Muscle of leg (tissue), 11 donors: ENCODE measurements around the gene RNPS1. TPM values are rescaled to one million over a fixed set of nuclear protein-coding genes. Genes with fewer than 3 reads are reported as not detected.
A peak's percentile ranks its signal among the peaks of the same experiment; 100 is the strongest.

ENCODE experiments used
- DNase-seq: peaks from one replicate; pipeline ENCODE4 v3.0.0; 2013
- H3K27ac ChIP-seq: one replicate; pipeline ENCODE4 v1.5.1; 2013; ENCODE audit warnings: mild to moderate bottlenecking, low read length, control low read depth
- H3K27me3 ChIP-seq: one replicate; pipeline ENCODE4 v1.6.1; 2013; ENCODE audit warnings: low read length; ENCODE audit not compliant: control insufficient read depth, insufficient read depth
- H3K36me3 ChIP-seq: one replicate; pipeline ENCODE4 v1.6.1; 2013; ENCODE audit warnings: low read length; ENCODE audit not compliant: control insufficient read depth, insufficient read depth
- H3K4me1 ChIP-seq: one replicate; pipeline ENCODE4 v1.6.1; 2013; ENCODE audit warnings: low read length; ENCODE audit not compliant: control insufficient read depth, insufficient read depth
- H3K4me3 ChIP-seq: one replicate; pipeline ENCODE4 v1.5.1; 2013; ENCODE audit warnings: low read length, control low read depth
- H3K9me3 ChIP-seq: replicated peaks from 2 replicates; pipeline ENCODE4 v1.6.1; 2013; ENCODE audit warnings: low read depth, low read length; ENCODE audit not compliant: control insufficient read depth
- WGBS: methylation state at CpG from one replicate; pipeline ENCODE4 v1.1.5; 2013; ENCODE audit warnings: missing lambda C conversion rate; ENCODE audit not compliant: insufficient coverage; 5-methylcytosine and 5-hydroxymethylcytosine counted together
- polyA plus RNA-seq, 8 donors: library from polyadenylated mRNA; unstranded; fragments of 120-200 nt; gene quantifications; one replicate each; pipeline versions ENCODE4 v1.2.1 to v1.2.3, GENCODE V29; 2013; ENCODE audit warnings: inconsistent platforms in 1 of 8, low replicate concordance in 1 of 8; ENCODE audit not compliant: insufficient read length in 8 of 8, insufficient read depth in 1 of 8
- total RNA-seq: library from RNA; stranded (reverse); fragments of 120-200 nt; gene quantifications from one replicate; pipeline ENCODE4 v1.2.4, GENCODE V29; 2013

The RNPS1 gene
- total and polyA plus RNA-seq, 9 donors: 80.7 to 198 (median 185) TPM

DNA sequence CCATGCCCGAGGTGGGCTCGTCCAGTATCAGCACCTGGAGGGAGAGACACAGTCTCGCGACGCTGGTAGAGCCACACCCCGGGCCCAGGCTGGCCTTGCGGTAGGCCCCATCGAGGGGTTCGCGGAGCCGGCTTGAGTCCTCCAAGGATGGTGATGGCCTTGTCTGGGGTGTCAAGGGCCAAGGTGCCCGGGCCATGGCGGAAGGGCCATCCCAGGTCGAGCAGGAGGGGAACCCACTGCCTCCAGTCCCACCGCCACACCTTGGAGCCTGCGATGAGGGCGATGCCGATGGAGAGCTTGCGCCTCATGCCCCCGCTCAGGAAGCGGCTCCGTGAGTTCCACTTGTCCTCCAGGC is 29.6 kb upstream of the RNPS1 start:
- 93% methylated on average over 22 of the region's 22 CpGs for WGBS
- Histone ChIP-seq H3K4me1 (no peaks in the 10 kb centered on the region), H3K36me3 (peaks cover 11% of the 10 kb centered on the region), H3K4me3 (no peak overlapping the region), H3K9me3 (no peaks in the 10 kb centered on the region), H3K27ac (no peak overlapping the region), H3K27me3 (no peaks in the 10 kb centered on the region)
- DNase-seq: no peak

DNA sequence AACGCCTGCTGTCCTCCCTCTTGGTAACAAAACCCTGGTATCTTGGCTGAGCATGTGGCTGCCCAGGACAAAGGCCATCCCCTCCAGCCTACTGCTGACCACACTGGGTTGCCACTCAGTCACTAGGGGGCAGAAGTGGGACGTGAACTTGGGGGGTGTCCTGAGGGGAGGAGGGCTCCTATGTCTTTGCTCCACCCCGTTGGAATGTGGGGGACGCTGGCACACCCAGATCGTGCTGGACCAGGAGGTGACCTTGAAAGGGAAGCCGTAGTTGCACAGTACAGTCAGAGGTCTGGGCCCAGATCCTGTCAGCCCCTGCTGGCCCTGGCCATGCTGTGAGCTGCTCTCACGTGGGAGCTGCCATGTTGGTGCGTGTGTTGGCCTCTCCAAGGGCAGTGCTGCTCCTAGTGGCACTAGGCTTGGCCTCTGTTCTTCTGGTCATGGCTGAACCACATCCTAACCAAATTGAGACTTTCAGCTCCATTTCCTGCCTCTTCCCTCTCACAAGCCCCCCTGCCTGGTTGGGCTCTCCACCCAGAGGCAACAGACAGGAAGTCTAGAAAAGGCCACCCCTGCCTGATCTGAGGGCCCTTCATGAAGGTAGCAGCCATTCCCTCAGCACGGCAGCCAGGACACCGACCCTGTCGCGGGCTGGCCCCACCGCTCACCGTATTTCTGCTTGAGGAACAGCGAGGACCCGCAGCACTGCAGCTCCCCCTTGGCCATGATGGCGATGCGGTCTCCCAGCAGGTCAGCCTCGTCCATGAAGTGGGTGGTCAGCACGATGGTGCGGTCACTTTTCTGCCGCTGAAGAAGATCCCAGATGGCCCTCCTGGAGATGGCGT is 29.0 kb upstream of the RNPS1 start:
- Histone ChIP-seq H3K27me3 (no peaks in the 10 kb centered on the region), H3K36me3 (peaks cover 11% of the 10 kb centered on the region)
- 77% methylated on average over 22 of the region's 23 CpGs for WGBS

DNA sequence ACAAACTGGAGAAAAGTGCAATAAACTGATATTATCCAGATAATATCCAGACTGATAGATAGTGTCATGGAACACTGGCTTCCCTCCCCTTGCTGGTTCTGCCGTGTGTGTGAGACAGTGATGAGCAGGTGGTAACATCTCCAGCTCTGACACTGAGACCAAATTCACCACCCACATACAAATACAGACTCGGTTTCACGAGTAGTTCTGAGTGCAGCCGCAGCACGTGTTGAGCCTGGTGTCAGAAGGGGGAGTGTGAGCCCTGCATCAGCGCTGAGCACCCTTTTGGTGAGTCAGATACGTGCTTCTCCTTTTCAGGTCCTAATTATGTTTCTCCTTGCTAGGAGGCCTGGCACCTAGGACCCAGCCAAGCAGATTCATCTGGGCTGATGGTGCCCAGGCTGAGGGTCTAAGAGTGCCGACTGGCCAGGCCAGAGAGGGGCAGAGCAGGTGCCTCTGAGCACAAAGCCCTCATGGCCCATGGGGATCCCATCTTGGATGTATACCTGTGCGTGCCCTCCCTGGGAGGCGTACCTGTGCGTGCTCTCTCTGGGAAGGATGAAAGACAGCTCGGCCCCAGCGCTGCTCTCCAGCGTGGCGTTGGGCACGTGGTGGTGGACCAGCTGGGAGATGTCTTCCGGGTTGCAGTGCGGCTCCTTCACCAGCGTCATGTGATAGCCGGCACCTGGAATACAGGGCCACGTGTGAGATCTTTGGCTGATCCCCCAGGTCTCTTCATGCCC is 27.3 kb upstream of the RNPS1 start:
- Histone ChIP-seq H3K27ac (no peak overlapping the region), H3K36me3 (peaks cover 21% of the 10 kb centered on the region), H3K4me3 (no peak overlapping the region), H3K4me1 (no peaks in the 10 kb centered on the region), H3K27me3 (no peaks in the 10 kb centered on the region), H3K9me3 (no peaks in the 10 kb centered on the region)
- no peak for DNase-seq
- WGBS: 89% methylated on average over 16 of the region's 21 CpGs

More for the DNA sequence above, 29.0 kb upstream of the RNPS1 start:
- H3K9me3 ChIP-seq: no peaks in the 10 kb centered on the region
- H3K27ac ChIP-seq: no peak overlapping the region
- H3K4me1 ChIP-seq: no peaks in the 10 kb centered on the region
- H3K4me3 ChIP-seq: no peak overlapping the region
- peak; percentile 21 for DNase-seq

DNA sequence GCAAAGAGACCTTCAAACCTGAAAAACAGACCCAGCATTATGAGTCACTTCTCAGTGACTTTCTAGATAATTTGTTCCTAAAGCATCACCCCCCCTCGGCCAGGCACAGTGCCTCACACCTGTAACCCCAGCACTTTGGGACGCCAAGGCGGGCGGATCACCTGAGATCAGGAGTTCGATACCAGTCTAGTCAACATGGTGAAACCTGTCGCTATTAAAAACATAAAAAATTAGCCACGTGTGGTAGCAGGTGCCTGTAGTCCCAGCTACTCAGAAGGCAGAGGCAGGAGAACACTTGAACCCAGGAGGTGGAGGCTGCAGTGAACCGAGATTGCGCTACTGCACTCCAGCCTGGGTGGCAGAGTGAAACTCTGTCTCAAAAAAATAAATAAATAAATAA is 24.3 kb upstream of the RNPS1 start:
- H3K4me3 ChIP-seq: no peak overlapping the region
- H3K36me3 ChIP-seq: peaks cover 31% of the 10 kb centered on the region
- no peaks in the 10 kb centered on the region for H3K9me3 ChIP-seq
- no peak overlapping the region for H3K27ac ChIP-seq
- WGBS: 88% methylated on average over 2 of the region's 9 CpGs
- no peak for DNase-seq
- no peaks in the 10 kb centered on the region for H3K4me1 ChIP-seq
- H3K27me3 ChIP-seq: no peaks in the 10 kb centered on the region

- WGBS: 87% methylated on average over 17 of the region's 23 CpGs
- Histone ChIP-seq H3K4me1 (no peaks in the 10 kb centered on the region), H3K27me3 (no peaks in the 10 kb centered on the region), H3K4me3 (no peak overlapping the region), H3K27ac (no peak overlapping the region), H3K9me3 (no peaks in the 10 kb centered on the region), H3K36me3 (peaks cover 37% of the 10 kb centered on the region)
- DNase-seq: no peak
Observed at GRCh38 chr16:2289282-2289681, 21.4 kb upstream of the RNPS1 start.

DNA sequence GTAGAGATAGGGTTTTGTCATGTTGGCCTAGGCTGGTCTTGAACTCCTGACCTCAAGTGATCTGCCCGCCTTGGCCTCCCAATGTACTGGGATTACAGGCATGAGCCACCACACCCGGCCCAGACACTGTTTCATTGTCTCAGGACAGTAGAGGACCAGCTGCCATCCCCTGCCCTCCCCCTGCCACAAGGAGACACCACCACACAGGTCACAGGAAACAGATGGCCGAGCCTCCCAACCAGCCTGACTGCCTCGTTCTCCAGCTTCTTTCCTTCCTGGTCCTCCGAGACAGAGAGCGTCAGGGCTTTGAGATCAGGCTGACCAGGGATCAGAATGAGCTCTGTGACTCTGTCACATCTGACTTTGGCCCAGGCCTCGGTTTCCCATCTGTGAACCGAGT is 20.8 kb upstream of the RNPS1 start:
- no peak overlapping the region for H3K27ac ChIP-seq
- H3K27me3 ChIP-seq: no peaks in the 10 kb centered on the region
- DNase-seq: no peak
- no peaks in the 10 kb centered on the region for H3K9me3 ChIP-seq
- no peaks in the 10 kb centered on the region for H3K4me1 ChIP-seq
- no peak overlapping the region for H3K4me3 ChIP-seq
- peaks cover 42% of the 10 kb centered on the region for H3K36me3 ChIP-seq
- 65% methylated on average over 8 of the region's 8 CpGs for WGBS

DNA sequence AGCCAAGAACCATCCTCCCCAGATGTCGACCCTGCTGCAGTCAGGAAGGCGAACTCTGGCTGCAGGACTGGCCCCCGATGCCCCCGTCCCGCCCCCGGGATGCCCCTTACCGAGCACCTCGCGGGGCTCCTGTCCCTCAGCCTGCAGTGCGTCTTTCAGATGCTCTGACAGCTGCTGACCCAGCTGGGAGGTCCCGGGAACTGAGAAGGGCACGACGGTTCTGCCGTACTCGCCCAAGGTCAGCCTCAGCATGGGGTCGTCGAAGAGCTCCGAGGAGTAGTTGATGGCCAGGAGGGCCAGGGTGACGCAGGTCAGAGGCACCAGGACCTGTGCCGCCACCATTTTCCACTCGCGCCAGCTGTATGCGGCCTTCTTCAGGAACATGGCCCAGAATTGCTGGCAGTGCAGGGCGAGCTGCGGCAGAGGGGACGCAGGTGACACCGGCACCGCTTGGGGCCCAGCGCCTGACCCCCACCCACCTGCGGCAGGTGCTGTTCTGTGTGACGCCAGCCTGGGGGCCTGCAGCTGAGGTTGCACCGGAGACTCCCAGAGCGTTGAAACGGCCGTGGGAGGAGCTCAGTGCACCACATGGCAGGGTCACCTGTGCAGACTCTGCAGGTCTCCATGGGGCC is 20.1 kb upstream of the RNPS1 start:
- Histone ChIP-seq H3K27me3 (no peaks in the 10 kb centered on the region), H3K9me3 (no peaks in the 10 kb centered on the region), H3K4me1 (no peaks in the 10 kb centered on the region), H3K27ac (no peak overlapping the region), H3K4me3 (no peak overlapping the region), H3K36me3 (peaks cover 48% of the 10 kb centered on the region)
- no peak for DNase-seq
- 82% methylated on average over 35 of the region's 35 CpGs for WGBS

DNA sequence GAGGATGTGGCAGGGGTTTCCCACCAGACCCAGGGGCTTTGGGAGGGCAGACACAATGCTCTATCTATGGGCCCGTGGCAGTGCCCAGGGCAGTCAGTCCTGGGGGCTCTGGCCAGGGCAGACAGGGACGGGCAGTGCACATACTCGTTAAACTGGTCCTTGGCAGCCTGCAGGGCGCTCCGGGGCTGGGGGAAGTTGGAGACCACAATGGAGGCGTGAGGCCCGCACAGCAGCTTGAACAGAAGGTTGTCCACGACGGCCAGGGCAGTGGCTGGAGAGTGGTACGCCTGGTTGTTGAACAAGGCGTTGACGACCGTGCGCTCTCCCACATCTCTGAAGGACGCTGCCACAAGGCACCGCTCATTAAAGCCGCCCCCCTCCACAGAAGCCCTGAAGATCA is 18.6 kb upstream of the RNPS1 start:
- Histone ChIP-seq H3K27ac (no peak overlapping the region), H3K9me3 (no peaks in the 10 kb centered on the region), H3K27me3 (no peaks in the 10 kb centered on the region), H3K4me1 (no peaks in the 10 kb centered on the region), H3K36me3 (peaks cover 50% of the 10 kb centered on the region), H3K4me3 (no peak overlapping the region)
- 91% methylated on average over 10 of the region's 17 CpGs for WGBS
- no peak for DNase-seq

- H3K27ac ChIP-seq: no peak overlapping the region
- no peak overlapping the region for H3K4me3 ChIP-seq
- 54% methylated on average over 7 of the region's 13 CpGs for WGBS
- no peaks in the 10 kb centered on the region for H3K27me3 ChIP-seq
- peaks cover 49% of the 10 kb centered on the region for H3K36me3 ChIP-seq
- no peak for DNase-seq
- H3K4me1 ChIP-seq: no peaks in the 10 kb centered on the region
- no peaks in the 10 kb centered on the region for H3K9me3 ChIP-seq
Observed at GRCh38 chr16:2285731-2286191, 17.8 kb upstream of the RNPS1 start.
